Measurements from ENCODE around the gene DUT.

Gene DUT

DNA sequence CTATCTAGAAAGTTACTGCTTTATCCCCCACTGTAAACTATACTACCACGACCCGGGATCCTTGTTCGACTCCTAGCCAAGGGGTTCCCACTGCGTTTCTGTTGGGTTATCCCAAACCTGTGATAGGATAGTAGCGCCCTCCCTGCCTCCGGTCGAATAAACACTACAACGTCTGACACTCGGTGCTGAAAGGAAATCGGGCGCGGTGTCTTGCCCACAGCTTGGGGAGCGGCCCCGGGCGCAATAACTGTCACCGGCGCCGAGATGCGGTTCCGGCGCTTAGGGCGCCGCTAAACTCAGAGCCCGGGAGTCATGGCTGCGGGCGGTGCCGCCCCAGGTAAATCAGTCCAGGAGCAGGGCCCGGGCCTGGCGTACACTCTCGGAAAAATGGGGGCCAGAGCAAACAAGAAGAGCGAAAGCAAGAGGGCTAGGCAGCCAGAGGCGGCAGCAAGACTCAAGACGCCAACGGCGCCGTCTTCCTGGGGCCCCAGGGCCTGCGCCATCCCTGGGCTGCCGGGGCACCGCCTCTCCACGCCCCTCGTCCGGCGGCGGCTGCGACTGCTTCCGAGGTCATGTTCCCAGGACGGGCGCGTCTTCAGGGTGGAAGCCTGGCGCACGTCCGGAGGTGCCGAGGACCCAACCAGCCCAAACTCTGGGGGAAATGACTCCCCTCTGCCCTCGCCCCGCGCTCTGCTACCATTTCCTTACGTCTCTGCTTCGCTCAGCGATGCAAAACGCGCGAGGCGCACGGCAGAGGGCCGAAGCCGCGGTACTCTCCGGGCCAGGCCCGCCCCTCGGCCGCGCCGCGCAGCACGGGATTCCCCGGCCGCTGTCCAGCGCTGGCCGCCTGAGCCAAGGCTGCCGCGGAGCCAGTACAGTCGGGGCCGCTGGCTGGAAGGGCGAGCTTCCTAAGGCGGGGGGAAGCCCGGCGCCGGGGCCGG is at the start of gene DUT:
Gene DUT, plus strand, starts transcription at position 575 of the 941 bp plus-strand sequence. Its CDS starts 87 bp downstream, at position 662.
- Histone ChIP-seq H3K27me3 (ENCODE audit: insufficient read depth, low read length) (no peaks in the 10 kb centered on the region), H3K4me1 (ENCODE audit: control insufficient read depth, insufficient read depth, low read length, unreplicated experiment) (peaks cover 13% of the 10 kb centered on the region), H3K79me2 (ENCODE audit: control insufficient read depth, insufficient read depth, low read length, unreplicated experiment) (peaks cover 30% of the 10 kb centered on the region), H3K4me3 (ENCODE audit: low read depth, low read length) (peak within 1 kb of the TSS; percentile 92), H2AFZ (ENCODE audit: low read length, unreplicated experiment) (peak within 1 kb of the TSS; percentile 84), H3K36me3 (ENCODE audit: insufficient read depth, low read length) (peaks cover 14% of the 10 kb centered on the region), H3K27ac (ENCODE audit: low read depth, low read length) (peak within 1 kb of the TSS; percentile 95)

DNA sequence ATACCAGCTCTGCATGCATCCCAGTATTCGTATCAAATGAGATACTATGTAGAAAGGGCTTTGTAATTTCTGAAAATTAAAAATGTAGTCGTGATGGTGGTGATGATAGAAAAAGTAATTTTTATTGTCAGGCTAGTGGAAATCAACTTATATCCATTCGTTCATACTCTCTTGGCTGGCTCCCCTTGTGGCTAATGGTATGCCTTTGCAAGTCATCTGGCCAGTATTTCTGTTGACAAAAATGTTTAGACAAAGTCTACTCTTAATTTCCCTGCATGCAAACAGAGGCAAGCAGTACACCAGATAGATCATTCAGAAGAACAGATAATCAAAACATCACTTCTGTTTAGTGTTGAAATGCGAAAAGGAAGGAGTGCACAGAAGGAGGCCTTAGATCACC is 49.6 kb upstream of the DUT start:
- no peak overlapping the region for H3K4me3 ChIP-seq (ENCODE audit: low read depth, low read length)
- peaks cover 38% of the 10 kb centered on the region for H3K27me3 ChIP-seq (ENCODE audit: insufficient read depth, low read length)
- no peaks in the 10 kb centered on the region for H3K36me3 ChIP-seq (ENCODE audit: insufficient read depth, low read length)
- no peak overlapping the region for H2AFZ ChIP-seq (ENCODE audit: low read length, unreplicated experiment)
- no peaks in the 10 kb centered on the region for H3K79me2 ChIP-seq (ENCODE audit: control insufficient read depth, insufficient read depth, low read length, unreplicated experiment)
- H3K4me1 ChIP-seq (ENCODE audit: control insufficient read depth, insufficient read depth, low read length, unreplicated experiment) = peaks cover 6% of the 10 kb centered on the region
- H3K27ac ChIP-seq (ENCODE audit: low read depth, low read length) = no peak overlapping the region

DNA sequence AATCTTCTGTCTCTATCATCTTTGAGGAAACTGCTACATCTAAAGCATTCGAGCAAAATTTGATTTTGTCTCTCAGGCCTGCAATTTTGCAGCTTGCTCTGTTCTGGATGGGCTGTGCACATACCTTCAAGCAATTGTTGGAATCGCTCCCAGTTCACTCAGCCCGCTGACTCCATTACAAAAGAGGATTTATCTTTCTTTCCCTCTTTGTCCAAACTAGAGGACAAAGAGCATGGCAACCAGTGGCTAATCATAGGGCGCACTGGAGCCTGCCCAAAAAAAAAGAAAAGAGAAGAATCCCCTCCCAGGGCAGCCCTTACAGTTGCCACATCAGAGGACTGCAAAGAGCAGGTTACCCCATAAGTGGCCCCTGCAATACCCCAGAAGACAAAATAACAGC is 49.0 kb upstream of the DUT start:
- H3K27me3 ChIP-seq (ENCODE audit: insufficient read depth, low read length) = peaks cover 32% of the 10 kb centered on the region
- no peaks in the 10 kb centered on the region for H3K36me3 ChIP-seq (ENCODE audit: insufficient read depth, low read length)
- H3K4me3 ChIP-seq (ENCODE audit: low read depth, low read length) = no peak overlapping the region
- no peak overlapping the region for H2AFZ ChIP-seq (ENCODE audit: low read length, unreplicated experiment)
- H3K79me2 ChIP-seq (ENCODE audit: control insufficient read depth, insufficient read depth, low read length, unreplicated experiment) = no peaks in the 10 kb centered on the region
- H3K4me1 ChIP-seq (ENCODE audit: control insufficient read depth, insufficient read depth, low read length, unreplicated experiment) = peaks cover 6% of the 10 kb centered on the region
- H3K27ac ChIP-seq (ENCODE audit: low read depth, low read length) = no peak overlapping the region

DNA sequence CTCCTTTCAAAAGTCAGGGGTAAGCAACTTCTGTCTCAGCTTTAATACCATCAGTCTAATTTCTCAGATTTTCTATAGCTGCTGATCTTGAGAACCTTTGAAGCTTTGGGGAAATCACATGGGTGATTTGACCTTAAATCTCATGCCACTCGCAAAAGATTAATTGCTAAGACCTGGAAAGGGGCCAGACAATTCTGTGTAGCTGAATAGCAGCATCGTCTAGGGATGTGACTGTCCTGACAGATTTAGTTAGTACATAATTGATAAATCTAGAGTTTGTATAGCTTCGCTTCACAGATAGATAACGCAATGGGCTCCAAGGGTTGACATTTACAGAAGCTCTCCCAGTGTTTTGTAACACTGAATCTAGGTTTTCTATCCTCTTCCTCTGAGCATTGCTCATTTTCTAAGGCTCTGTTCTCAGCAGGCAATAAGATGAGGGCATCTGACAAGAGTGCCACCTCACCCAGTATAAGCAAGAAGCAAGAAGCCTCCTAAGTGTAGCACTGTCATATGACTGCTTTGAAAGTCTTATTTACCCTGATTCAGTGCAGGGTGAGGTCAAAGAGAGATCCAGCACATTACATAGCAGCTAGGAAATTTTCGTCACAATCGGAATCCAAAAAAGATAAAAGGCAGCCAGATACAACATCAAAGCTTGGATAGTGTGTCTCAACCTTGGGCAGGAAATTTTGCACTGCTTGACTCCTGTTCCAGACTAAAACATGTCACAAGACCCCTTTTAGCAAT is 47.7 kb upstream of the DUT start:
- peaks cover 6% of the 10 kb centered on the region for H3K4me1 ChIP-seq (ENCODE audit: control insufficient read depth, insufficient read depth, low read length, unreplicated experiment)
- H3K27me3 ChIP-seq (ENCODE audit: insufficient read depth, low read length) = peaks cover 20% of the 10 kb centered on the region; the same call in 1 of the 2 replicates
- H3K79me2 ChIP-seq (ENCODE audit: control insufficient read depth, insufficient read depth, low read length, unreplicated experiment) = no peaks in the 10 kb centered on the region
- no peak overlapping the region for H3K27ac ChIP-seq (ENCODE audit: low read depth, low read length)
- H3K36me3 ChIP-seq (ENCODE audit: insufficient read depth, low read length) = no peaks in the 10 kb centered on the region
- no peak overlapping the region for H3K4me3 ChIP-seq (ENCODE audit: low read depth, low read length)
- no peak overlapping the region for H2AFZ ChIP-seq (ENCODE audit: low read length, unreplicated experiment)

DNA sequence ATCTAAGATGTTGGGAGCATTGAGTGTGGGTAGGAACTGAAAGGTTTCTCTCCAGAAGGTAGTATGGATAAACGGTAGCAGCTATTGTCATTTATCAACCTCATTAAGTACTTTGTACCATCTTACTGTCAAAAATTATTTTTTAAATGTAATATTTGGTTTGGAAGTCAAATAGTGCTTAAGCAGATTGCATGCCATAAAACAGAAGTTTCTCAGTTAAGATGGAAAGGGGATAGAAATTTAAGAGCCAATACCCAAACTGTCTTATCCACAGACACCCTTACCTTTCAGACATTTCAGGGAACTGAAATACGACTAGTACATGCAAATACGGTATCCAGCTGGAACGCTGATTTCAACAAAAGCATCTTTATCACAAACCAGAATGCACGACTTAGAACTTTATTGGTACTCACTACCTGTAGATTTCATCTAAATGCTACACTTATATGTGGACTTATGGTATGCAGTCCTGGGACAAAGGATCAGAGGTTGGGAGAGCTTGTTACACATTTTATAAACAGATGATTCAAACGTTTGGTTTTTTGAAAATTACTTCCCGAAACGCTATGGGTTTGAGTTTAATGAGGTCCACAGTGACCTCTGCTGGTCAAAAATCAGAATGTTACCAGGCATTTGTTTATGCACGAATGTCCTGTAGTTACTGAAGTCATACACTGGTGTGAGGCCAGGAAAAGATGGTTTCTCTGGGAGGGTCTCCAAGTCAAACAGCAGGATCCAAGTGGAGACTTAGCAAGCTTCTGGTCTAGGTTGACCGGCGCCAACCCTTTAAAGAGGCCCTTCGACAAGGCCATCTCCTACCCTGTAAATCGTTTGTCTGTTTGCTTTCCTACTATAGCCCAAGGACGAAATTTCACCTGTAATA is 45.7 kb upstream of the DUT start:
- Histone ChIP-seq H3K27ac (ENCODE audit: low read depth, low read length) (no peak overlapping the region), H2AFZ (ENCODE audit: low read length, unreplicated experiment) (peak overlapping the region; percentile 98)

DNA sequence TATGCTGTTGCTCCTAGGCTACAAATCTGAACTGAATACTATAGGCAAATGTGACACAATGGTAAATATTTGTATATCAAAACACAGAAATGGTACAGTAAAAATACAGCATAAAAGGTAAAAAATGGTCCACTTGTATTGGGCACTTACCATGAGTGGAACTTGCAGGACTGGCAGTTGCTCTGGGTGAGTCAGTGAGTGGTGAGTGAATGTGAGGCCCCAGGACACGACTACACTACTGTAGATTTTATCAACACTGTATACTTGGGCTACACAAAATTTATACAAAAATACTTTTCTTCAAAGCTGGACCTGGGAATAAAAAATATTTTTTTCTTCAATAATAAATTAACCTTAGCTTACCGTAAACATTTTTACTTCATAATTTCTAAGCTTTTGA is 41.6 kb upstream of the DUT start:
- no peak overlapping the region for H3K4me3 ChIP-seq (ENCODE audit: low read depth, low read length)
- H3K27ac ChIP-seq (ENCODE audit: low read depth, low read length) = no peak overlapping the region
- no peaks in the 10 kb centered on the region for H3K27me3 ChIP-seq (ENCODE audit: insufficient read depth, low read length)
- no peak overlapping the region for H2AFZ ChIP-seq (ENCODE audit: low read length, unreplicated experiment)
- H3K4me1 ChIP-seq (ENCODE audit: control insufficient read depth, insufficient read depth, low read length, unreplicated experiment) = peaks cover 6% of the 10 kb centered on the region
- H3K79me2 ChIP-seq (ENCODE audit: control insufficient read depth, insufficient read depth, low read length, unreplicated experiment) = no peaks in the 10 kb centered on the region
- H3K36me3 ChIP-seq (ENCODE audit: insufficient read depth, low read length) = no peaks in the 10 kb centered on the region

More for the DNA sequence above, 45.7 kb upstream of the DUT start:
- no peaks in the 10 kb centered on the region for H3K79me2 ChIP-seq (ENCODE audit: control insufficient read depth, insufficient read depth, low read length, unreplicated experiment)
- peak overlapping the region; percentile 72 for H3K4me3 ChIP-seq (ENCODE audit: low read depth, low read length)
- no peaks in the 10 kb centered on the region for H3K36me3 ChIP-seq (ENCODE audit: insufficient read depth, low read length)
- H3K27me3 ChIP-seq (ENCODE audit: insufficient read depth, low read length) = peaks cover 6% of the 10 kb centered on the region; the same call in 1 of the 2 replicates
- peaks cover 6% of the 10 kb centered on the region for H3K4me1 ChIP-seq (ENCODE audit: control insufficient read depth, insufficient read depth, low read length, unreplicated experiment)

DNA sequence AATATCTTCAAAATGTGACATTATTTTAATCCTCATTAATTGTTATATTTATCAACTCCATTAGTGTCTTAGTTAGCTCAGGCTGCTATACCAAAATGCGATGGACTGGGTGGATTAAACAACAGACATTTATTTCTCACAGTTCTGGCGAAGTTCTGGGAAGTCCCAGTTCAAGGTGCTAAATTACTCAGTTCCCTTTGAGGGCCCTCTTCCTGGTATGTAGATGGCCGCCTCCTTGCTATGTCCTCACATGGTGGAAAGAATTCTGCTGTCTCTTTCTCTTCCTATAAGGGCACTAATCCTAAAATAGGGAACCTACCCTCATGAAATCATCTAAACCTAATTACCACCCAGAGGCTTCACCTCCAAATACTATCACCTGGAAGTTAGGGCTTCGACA is 38.8 kb upstream of the DUT start:
- Histone ChIP-seq H3K79me2 (ENCODE audit: control insufficient read depth, insufficient read depth, low read length, unreplicated experiment) (no peaks in the 10 kb centered on the region), H2AFZ (ENCODE audit: low read length, unreplicated experiment) (no peak overlapping the region), H3K27ac (ENCODE audit: low read depth, low read length) (no peak overlapping the region), H3K27me3 (ENCODE audit: insufficient read depth, low read length) (no peaks in the 10 kb centered on the region), H3K4me3 (ENCODE audit: low read depth, low read length) (no peak overlapping the region), H3K4me1 (ENCODE audit: control insufficient read depth, insufficient read depth, low read length, unreplicated experiment) (no peaks in the 10 kb centered on the region), H3K36me3 (ENCODE audit: insufficient read depth, low read length) (no peaks in the 10 kb centered on the region)

DNA sequence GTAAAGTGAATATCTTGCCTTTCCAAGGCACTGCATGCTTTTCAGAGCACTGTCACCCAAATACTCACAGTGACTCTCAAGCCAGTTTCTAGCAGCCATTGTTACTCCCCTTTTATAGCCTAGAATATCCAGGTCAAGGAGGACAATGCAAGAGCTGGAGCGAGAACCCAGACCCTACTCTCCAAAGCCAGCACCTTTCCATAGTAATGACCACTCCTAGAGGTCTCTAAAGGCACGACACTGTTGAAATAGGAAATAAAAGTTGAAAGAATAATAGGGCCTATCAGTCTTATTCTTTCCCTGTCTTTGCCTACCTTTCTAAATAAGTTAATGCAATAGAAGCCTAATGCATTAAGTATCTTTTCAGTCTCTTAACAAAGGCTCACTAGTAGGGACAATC is 33.6 kb upstream of the DUT start:
- Histone ChIP-seq H3K36me3 (ENCODE audit: insufficient read depth, low read length) (no peaks in the 10 kb centered on the region), H3K27me3 (ENCODE audit: insufficient read depth, low read length) (no peaks in the 10 kb centered on the region), H3K4me3 (ENCODE audit: low read depth, low read length) (no peak overlapping the region), H2AFZ (ENCODE audit: low read length, unreplicated experiment) (no peak overlapping the region), H3K4me1 (ENCODE audit: control insufficient read depth, insufficient read depth, low read length, unreplicated experiment) (no peaks in the 10 kb centered on the region), H3K27ac (ENCODE audit: low read depth, low read length) (no peak overlapping the region), H3K79me2 (ENCODE audit: control insufficient read depth, insufficient read depth, low read length, unreplicated experiment) (no peaks in the 10 kb centered on the region)

DNA sequence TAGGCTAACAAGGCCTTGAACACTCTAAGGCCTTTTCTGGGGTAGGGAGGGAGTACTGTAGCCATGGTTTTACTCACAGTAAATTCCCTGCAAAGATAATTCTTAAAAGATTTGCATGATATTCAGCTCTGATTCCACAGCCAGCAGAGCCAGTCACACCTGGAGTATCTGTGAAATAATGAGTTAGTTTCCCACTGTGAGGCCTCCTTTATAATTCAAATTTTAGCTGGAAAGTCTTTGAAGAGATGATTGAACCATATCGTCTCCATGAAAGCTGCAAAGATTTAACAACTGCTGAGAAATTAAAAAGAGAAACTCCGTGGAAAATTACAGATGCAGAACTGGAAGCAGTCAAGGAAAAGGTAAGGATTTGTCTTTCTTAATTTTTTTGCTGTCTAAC is 32.3 kb upstream of the DUT start:
- H2AFZ ChIP-seq (ENCODE audit: low read length, unreplicated experiment) = no peak overlapping the region
- no peaks in the 10 kb centered on the region for H3K4me1 ChIP-seq (ENCODE audit: control insufficient read depth, insufficient read depth, low read length, unreplicated experiment)
- no peak overlapping the region for H3K4me3 ChIP-seq (ENCODE audit: low read depth, low read length)
- H3K27me3 ChIP-seq (ENCODE audit: insufficient read depth, low read length) = no peaks in the 10 kb centered on the region
- H3K79me2 ChIP-seq (ENCODE audit: control insufficient read depth, insufficient read depth, low read length, unreplicated experiment) = no peaks in the 10 kb centered on the region
- no peak overlapping the region for H3K27ac ChIP-seq (ENCODE audit: low read depth, low read length)
- H3K36me3 ChIP-seq (ENCODE audit: insufficient read depth, low read length) = no peaks in the 10 kb centered on the region

DNA sequence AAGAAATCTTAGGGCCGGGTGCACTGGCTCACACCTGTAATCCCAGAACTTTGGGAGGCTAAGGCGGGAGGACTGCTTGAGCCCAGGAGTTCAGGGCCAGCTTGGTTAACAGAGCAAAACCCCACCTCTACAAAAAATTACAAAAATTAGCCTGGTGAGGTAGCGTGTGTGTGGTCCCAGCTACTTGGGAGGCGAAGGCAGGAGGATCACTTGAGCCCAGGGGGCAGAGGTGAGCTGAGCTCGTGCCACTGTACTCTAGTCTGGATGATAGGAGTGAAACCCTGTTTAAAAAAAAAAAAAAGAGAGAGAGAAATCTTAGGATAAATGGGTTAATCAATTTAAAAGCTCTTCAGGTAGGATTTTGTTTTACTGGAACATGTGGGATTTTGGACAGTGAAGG is 31.2 kb upstream of the DUT start:
- H3K4me1 ChIP-seq (ENCODE audit: control insufficient read depth, insufficient read depth, low read length, unreplicated experiment) = no peaks in the 10 kb centered on the region
- no peak overlapping the region for H3K4me3 ChIP-seq (ENCODE audit: low read depth, low read length)
- H2AFZ ChIP-seq (ENCODE audit: low read length, unreplicated experiment) = no peak overlapping the region
- no peaks in the 10 kb centered on the region for H3K36me3 ChIP-seq (ENCODE audit: insufficient read depth, low read length)
- no peaks in the 10 kb centered on the region for H3K79me2 ChIP-seq (ENCODE audit: control insufficient read depth, insufficient read depth, low read length, unreplicated experiment)
- no peak overlapping the region for H3K27ac ChIP-seq (ENCODE audit: low read depth, low read length)
- no peaks in the 10 kb centered on the region for H3K27me3 ChIP-seq (ENCODE audit: insufficient read depth, low read length)

Data from ACC112 (cell line).